H1 (cell line): ENCODE measurements around the gene ITPR3.

ENCODE experiments used
- CBX5 ChIP-seq: fragments of 300-800, 300-1000 bp; sonication (generic); IDR thresholded peaks from 2 replicates; pipeline ENCODE4 v1.7.1; 2016; ENCODE audit warnings: antibody characterized with exemption, low read length, low read depth
- CHD1 ChIP-seq: IDR thresholded peaks from 2 replicates; pipeline ENCODE4 v1.6.1; 2012; ENCODE audit warnings: low read depth, low read length, improper control_type of control experiment
- CREB1 ChIP-seq: IDR thresholded peaks from 2 replicates; pipeline ENCODE4 v1.6.1; 2012; ENCODE audit warnings: inconsistent platforms
- EGR1 ChIP-seq: IDR thresholded peaks from 2 replicates; pipeline ENCODE4 v1.6.1; 2011; ENCODE audit warnings: low read depth, low read length, borderline replicate concordance
- EP300 ChIP-seq, 2 experiments: IDR thresholded peaks; 1 replicate in 1 of 2; 2 replicates in 1 of 2; pipeline ENCODE4 v1.6.1; 2011 to 2012; ENCODE audit warnings: low read depth in 2 of 2, low read length in 2 of 2, mild to moderate bottlenecking in 2 of 2, borderline replicate concordance in 1 of 2, inconsistent platforms in 1 of 2, moderate library complexity in 1 of 2
- PHF8 ChIP-seq: fragments of 200-600 bp; sonication (generic); conservative IDR thresholded peaks from 2 replicates; pipeline ENCODE4 v1.7.1; 2012; ENCODE audit warnings: low read depth, mild to moderate bottlenecking, inconsistent platforms, low read length, moderate library complexity
- POLR2A ChIP-seq, 2 experiments: IDR thresholded peaks; 1 replicate in 1 of 2; 2 replicates in 1 of 2; pipeline ENCODE4 v1.6.1; 2011; ENCODE audit warnings: low read depth in 2 of 2, low read length in 2 of 2, mild to moderate bottlenecking in 2 of 2; ENCODE audit errors: control extremely low read depth in 1 of 2
- SIN3A ChIP-seq, 2 experiments: IDR thresholded peaks in 1 of 2; conservative IDR thresholded peaks in 1 of 2; 2 replicates each; pipeline ENCODE4 v1.6.1; 2011 to 2012; ENCODE audit warnings: low read length in 2 of 2, improper control_type of control experiment in 1 of 2, low read depth in 1 of 2, mild to moderate bottlenecking in 1 of 2
- SP4 ChIP-seq: IDR thresholded peaks from 2 replicates; pipeline ENCODE4 v1.6.1; 2012; ENCODE audit warnings: low read length, inconsistent platforms
- YY1 ChIP-seq: IDR thresholded peaks from 2 replicates; pipeline ENCODE4 v1.6.1; 2011; ENCODE audit warnings: low read depth, mild to moderate bottlenecking, low read length
- TF ChIP-seq, protein P1 (sequence below), 3 experiments: IDR thresholded peaks; 1 replicate in 2 of 3; 2 replicates in 1 of 3; pipeline versions ENCODE4 v1.5.1 to v1.6.1; 2011; ENCODE audit warnings: low read length in 3 of 3, mild to moderate bottlenecking in 3 of 3, inconsistent platforms in 2 of 3, low read depth in 1 of 3, moderate library complexity in 1 of 3; ENCODE audit not compliant: insufficient read depth in 1 of 3; ENCODE audit errors: control extremely low read depth in 1 of 3

DNA sequence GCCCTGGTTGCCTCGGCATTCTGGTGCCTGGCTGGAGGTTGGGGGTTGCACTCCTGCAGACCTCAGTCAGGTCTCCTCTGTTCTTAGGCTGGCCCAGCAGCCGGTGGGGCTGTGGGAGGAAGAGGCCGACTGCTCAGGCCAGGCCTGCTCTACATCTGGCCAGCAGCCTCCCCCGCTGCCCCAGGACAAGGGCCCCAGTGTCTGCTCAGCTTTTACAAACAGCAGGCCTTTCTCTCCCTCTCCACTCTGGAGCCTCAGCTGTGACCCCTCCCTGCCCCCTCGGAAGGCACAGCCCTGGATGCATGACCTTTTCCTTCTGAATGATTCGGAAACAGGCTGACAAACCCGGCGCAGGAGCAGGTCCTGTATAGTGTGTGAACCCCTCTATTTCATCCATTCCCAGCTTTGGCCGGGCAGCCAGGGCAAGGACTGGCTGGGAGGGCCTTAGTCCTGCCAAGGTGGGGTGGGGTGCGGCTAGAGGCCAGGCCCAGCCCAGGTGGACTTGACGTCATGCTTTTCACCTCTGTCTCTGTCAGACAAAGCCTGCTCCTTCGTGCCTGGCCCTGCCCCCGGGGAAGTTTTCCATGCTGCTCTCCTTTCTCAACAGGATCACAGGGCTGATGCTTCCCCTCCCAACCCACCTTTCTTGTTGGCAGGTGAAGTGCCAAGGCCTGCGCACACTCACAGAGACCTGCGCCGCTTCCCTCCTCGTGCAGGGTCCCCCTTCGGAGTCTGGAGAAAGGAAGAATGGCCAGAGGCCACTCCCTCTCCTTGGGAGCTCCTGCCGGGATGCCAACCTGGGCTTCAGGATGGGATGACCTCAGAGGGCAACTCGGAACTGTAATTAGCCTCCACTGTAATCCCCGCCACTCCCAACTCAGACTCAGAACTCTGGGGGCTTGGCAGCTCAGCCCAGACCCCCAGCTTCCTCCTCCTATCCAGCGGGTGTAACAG, 10.1 kb upstream of the ITPR3 start:
- TF ChIP-seq, protein P1, sequence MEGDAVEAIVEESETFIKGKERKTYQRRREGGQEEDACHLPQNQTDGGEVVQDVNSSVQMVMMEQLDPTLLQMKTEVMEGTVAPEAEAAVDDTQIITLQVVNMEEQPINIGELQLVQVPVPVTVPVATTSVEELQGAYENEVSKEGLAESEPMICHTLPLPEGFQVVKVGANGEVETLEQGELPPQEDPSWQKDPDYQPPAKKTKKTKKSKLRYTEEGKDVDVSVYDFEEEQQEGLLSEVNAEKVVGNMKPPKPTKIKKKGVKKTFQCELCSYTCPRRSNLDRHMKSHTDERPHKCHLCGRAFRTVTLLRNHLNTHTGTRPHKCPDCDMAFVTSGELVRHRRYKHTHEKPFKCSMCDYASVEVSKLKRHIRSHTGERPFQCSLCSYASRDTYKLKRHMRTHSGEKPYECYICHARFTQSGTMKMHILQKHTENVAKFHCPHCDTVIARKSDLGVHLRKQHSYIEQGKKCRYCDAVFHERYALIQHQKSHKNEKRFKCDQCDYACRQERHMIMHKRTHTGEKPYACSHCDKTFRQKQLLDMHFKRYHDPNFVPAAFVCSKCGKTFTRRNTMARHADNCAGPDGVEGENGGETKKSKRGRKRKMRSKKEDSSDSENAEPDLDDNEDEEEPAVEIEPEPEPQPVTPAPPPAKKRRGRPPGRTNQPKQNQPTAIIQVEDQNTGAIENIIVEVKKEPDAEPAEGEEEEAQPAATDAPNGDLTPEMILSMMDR (IDR thresholded peaks at IDR 0.05; ENCODE audit: control extremely low read depth in 1 of 3, insufficient read depth in 1 of 3, low read depth in 1 of 3, low read length in 3 of 3): no peak
- TF ChIP-seq PHF8 (no peak), POLR2A (IDR thresholded peaks at IDR 0.05; ENCODE audit: control extremely low read depth in 1 of 2, low read depth in 2 of 2, low read length in 2 of 2) (no peak), EGR1 (no peak), CBX5 (no peak), YY1 (no peak), CHD1 (no peak), EP300 (IDR thresholded peaks at IDR 0.05; ENCODE audit: borderline replicate concordance in 1 of 2, low read depth in 2 of 2, low read length in 2 of 2) (no peak), SP4 (no peak), CREB1 (peak; percentile 46; the same call in 1 of the 2 replicates), SIN3A (conservative IDR thresholded peaks at IDR 0.05 in 1 of 2, IDR thresholded peaks at IDR 0.05 in 1 of 2; ENCODE audit: low read depth in 1 of 2, low read length in 2 of 2) (no peak)
